ENCODE data around the gene ARHGEF28.

ARHGEF28 gene

DNA sequence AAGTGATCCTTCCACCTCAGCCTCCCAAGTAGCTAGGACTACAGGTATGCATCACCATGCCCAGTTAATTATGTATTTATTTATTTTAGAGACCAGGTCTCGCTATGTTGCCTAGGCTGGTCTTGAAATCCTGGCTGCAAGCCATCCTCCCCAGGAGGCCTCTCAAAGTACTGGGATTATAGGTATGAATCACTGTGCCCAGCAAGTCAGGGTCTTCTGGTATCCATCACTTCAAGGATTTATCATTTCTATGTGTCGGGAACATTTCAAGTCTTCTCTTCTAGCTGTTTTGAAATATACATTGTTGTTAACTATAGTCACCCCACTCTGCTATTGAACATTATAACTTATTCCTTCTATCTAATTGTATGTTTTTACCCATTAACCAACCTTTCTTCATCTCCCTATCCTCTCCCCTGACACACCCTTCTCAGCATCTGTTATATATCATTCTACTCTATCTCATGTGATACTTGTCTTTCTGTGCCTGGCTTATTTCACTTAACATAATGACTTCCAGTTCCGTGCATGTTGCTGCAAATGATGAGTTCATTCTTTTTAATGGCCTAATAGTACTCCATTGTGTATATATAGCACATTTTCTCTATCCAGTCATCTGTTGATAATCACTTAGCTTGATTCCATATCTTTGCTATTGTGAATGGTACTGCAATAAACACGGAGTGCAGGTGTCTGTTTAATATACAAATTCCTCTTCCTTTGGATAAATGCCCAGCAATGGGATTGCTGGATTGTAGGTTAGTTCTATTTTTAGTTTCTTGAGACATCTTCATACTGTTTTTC, 34.1 kb upstream of the ARHGEF28 start:
- no peak for DNase-seq (ENCODE audit: low spot score)
- TF ChIP-seq, protein P1, sequence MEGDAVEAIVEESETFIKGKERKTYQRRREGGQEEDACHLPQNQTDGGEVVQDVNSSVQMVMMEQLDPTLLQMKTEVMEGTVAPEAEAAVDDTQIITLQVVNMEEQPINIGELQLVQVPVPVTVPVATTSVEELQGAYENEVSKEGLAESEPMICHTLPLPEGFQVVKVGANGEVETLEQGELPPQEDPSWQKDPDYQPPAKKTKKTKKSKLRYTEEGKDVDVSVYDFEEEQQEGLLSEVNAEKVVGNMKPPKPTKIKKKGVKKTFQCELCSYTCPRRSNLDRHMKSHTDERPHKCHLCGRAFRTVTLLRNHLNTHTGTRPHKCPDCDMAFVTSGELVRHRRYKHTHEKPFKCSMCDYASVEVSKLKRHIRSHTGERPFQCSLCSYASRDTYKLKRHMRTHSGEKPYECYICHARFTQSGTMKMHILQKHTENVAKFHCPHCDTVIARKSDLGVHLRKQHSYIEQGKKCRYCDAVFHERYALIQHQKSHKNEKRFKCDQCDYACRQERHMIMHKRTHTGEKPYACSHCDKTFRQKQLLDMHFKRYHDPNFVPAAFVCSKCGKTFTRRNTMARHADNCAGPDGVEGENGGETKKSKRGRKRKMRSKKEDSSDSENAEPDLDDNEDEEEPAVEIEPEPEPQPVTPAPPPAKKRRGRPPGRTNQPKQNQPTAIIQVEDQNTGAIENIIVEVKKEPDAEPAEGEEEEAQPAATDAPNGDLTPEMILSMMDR (IDR thresholded peaks at IDR 0.05; ENCODE audit: borderline replicate concordance, control extremely low read depth, extremely low read depth, insufficient read depth, missing control alignments), result no peak
- in situ Hi-C loops (cut with MboI; ENCODE audit: low sequenced_read_pairs, unreplicated experiment), result loop anchor here (5.0 to 25.0 kb wide), 2 partner anchors 200 to 1070 kb away; no protein-coding TSS in a partner anchor

DNA sequence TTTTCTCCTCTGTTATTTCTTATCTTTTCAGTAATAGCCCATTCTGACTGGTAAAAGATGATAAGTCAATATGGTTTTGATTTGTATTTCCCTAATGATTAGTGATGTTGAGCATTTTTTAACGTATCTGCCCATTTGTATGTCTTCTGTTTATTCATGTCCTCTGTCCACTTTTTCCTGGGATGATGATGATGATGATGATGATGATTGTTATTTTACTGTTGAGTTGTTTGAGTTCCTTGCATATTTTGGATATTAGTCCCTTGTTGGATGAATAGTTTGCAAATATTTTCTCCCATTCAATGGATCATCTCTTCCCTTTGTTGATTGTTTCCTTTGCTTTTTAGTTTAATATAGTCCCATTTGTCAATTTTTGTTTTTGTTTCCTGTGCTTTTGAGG, 33.4 kb upstream of the ARHGEF28 start:
- TF ChIP-seq, protein P1 (IDR thresholded peaks at IDR 0.05; ENCODE audit: borderline replicate concordance, control extremely low read depth, extremely low read depth, insufficient read depth, missing control alignments), result no peak
- no peak for DNase-seq (ENCODE audit: low spot score)
- in situ Hi-C loops (cut with MboI; ENCODE audit: low sequenced_read_pairs, unreplicated experiment), result loop anchor here (5.0 to 25.0 kb wide), 2 partner anchors 200 to 1070 kb away; no protein-coding TSS in a partner anchor

DNA sequence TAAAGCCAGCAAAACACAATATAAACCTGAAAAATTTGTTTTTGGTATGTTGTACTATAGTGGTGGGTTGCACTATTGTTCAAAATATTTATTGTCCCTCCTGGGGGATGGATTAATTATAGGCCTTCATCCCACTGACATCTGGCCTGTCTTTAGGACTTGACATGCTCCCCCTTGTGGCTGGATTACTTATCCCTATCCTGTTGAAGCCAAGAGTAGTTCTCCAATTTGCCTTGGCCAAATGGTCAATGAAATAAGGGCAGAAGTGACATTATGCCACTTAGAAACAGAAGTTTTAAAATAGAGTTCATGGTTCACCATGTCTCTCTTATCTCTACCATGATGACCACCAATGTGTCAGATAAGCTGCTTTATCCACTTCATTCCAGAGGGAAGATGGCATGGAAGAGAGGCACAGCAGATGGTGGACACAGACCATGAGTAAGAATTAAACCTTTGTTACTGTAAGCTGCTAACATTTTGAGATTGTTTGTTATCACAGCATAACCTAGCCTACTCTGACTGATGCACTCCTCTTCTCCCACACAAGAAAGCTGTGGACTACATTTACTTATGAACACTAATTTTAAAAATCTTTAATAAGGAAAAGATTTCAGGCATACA, 29.2 kb upstream of the ARHGEF28 start:
- in situ Hi-C loops (cut with MboI; ENCODE audit: low sequenced_read_pairs, unreplicated experiment), result loop anchor here (25.0 kb wide), 1 partner anchor 1065 kb away; no protein-coding TSS in a partner anchor
- no peak for DNase-seq (ENCODE audit: low spot score)
- TF ChIP-seq, protein P1 (IDR thresholded peaks at IDR 0.05; ENCODE audit: borderline replicate concordance, control extremely low read depth, extremely low read depth, insufficient read depth, missing control alignments), result peak; percentile 25

DNA sequence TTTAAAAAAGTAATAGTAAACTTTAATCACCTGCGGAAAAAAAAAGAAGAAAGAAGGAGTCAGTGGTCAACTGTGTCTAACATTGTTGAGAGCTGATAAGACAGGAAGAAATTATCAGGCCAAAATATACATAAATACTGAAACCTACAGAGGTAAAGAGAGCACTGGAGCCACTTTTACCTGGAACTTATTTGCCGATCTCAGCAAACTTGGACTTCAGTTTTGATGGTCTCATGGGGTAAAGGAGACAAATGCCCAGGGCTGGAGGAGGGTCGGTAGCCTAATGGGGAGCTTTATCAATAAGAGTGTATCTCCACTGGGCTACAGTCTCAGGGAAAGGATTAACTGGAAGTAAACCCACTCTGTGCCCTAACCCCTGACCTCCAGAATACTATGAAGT, 26.6 kb upstream of the ARHGEF28 start:
- in situ Hi-C loops (cut with MboI; ENCODE audit: low sequenced_read_pairs, unreplicated experiment), result loop anchor here (25.0 kb wide), 1 partner anchor 1063 kb away; no protein-coding TSS in a partner anchor
- TF ChIP-seq, protein P1 (IDR thresholded peaks at IDR 0.05; ENCODE audit: borderline replicate concordance, control extremely low read depth, extremely low read depth, insufficient read depth, missing control alignments), result no peak
- DNase-seq (ENCODE audit: low spot score), result no peak

DNA sequence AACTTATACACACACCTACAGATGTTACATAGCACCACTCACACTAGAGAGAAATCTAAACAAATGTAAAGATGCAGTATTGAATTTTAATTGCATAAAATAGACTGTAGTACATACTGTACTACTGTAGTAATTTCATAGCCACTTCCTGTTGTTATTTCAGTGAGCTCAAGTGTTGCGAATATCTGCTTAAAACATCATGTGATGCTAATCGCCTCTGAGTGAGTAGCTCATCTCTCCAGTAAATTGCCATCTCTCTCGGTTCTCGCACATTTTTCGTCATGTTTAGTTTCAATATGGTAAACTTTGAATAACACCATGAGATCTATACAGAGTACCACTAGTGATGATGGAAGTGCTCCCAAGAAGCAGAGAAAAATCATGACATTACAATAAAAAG, 22.0 kb upstream of the ARHGEF28 start:
- TF ChIP-seq, protein P1 (IDR thresholded peaks at IDR 0.05; ENCODE audit: borderline replicate concordance, control extremely low read depth, extremely low read depth, insufficient read depth, missing control alignments), result no peak
- in situ Hi-C loops (cut with MboI; ENCODE audit: low sequenced_read_pairs, unreplicated experiment), result no loop called here
- DNase-seq (ENCODE audit: low spot score), result no peak

DNA sequence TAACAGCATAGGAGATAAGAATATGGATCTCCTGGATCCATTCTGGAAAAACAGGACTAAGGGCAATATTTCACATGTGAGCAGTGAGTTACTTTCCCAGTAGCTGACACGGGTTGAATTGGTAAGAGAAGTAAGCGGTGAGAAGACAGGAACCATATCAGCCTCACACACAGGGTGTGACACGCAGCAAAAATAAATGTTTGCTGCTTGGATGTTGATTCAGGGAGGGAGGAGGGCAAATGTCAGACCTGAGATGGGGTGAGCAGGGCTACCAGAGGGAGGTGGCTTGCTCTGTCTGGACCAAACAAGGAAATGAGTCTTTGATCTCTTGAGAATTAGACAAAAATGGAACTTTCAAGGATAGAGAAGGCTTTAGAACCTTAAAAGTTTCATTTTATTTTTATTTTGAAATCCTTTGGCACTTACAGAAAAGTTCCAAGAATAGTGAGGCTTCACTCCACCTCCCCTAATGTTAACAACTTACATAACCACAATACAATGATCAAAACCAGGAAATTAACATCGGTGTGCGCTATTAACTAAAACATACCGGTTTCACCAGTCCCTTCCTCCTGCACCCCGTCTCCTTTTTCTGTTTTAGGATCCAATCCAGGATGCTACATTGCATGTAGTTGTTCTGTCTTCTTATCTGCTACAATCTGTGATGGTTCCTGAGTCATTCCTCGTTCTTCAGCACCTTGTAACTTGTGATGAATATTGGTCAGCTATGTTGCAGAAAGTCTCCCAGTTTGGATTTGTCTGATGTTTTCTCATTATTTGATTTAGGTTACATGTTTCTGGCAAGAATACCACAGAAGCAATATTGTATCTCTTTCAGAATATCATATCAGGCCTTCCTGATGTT, 20.5 kb upstream of the ARHGEF28 start:
- no peak for DNase-seq (ENCODE audit: low spot score)
- in situ Hi-C loops (cut with MboI; ENCODE audit: low sequenced_read_pairs, unreplicated experiment), result no loop called here
- TF ChIP-seq, protein P1 (IDR thresholded peaks at IDR 0.05; ENCODE audit: borderline replicate concordance, control extremely low read depth, extremely low read depth, insufficient read depth, missing control alignments), result no peak
